SK-N-SH (cell line): ENCODE data around the gene RBPJL. TPM values are rescaled to one million over a fixed set of nuclear protein-coding genes. Genes with fewer than 3 reads are reported as not detected.
"Not testable (repeated sequence)": the region's sequence is repeated elsewhere in the genome, so short reads cannot be mapped to it uniquely, and the experiment has no call there.

Experiments
- CTCF ChIA-PET: fragments of 300-600, 350-600 bp; formaldehyde crosslinking; extraction: SDS; loops from one replicate; lab custom pipeline; 2021; lab: Yijun Ruan, JAX
- POLR2A ChIA-PET: fragments of 350-600 bp; sonication (Branson Sonifier 250); formaldehyde crosslinking; extraction: SDS; loops from one replicate; lab custom pipeline; 2020; ENCODE audit warnings: antibody characterized with exemption, inconsistent platforms; lab: Yijun Ruan, JAX
- DNase-seq: peaks from one replicate; pipeline ENCODE4 v3.0.0; 2012
- H2AFZ ChIP-seq: fragments of 200-600 bp; sonication (generic); 2 replicates; pipeline ENCODE4 v1.8.1; 2016; ENCODE audit warnings: antibody characterized with exemption, mild to moderate bottlenecking, low read depth
- H3F3A ChIP-seq: fragments of 200-600 bp; sonication (generic); replicated peaks from 2 replicates; pipeline ENCODE3; 2016; ENCODE audit warnings: antibody characterized with exemption, mild to moderate bottlenecking; ENCODE audit not compliant: insufficient read depth
- H3K27ac ChIP-seq, 2 experiments: fragments of 200-500 bp in 1 of 2; fragments of 200-600 bp in 1 of 2; sonication (Bioruptor generic) in 1 of 2; sonication (generic), shearing (Covaris generic) in 1 of 2; 2 replicates each; pipeline versions ENCODE4 v1.5.1 to v1.6.1; 2014 to 2016; ENCODE audit warnings: low read depth in 2 of 2, inconsistent platforms in 1 of 2, low read length in 1 of 2, mild to moderate bottlenecking in 1 of 2, mixed read lengths in 1 of 2
- H3K27me3 ChIP-seq: fragments of 200-600 bp; sonication (generic), shearing (Covaris generic); 2 replicates; pipeline ENCODE4 v1.6.1; 2016; ENCODE audit warnings: mixed run types; ENCODE audit not compliant: insufficient read depth
- H3K36me3 ChIP-seq, 2 experiments: fragments of 200-500 bp in 1 of 2; fragments of 200-600 bp in 1 of 2; sonication (Bioruptor generic) in 1 of 2; sonication (generic) in 1 of 2; replicated peaks in 1 of 2; 2 replicates each; pipeline versions ENCODE3 to v1.5.1; 2014 to 2016; ENCODE audit warnings: low read length in 1 of 2, mild to moderate bottlenecking in 1 of 2; ENCODE audit not compliant: insufficient read depth in 2 of 2, control insufficient read depth in 1 of 2
- H3K4me1 ChIP-seq, 2 experiments: fragments of 200-500 bp in 1 of 2; fragments of 200-600 bp in 1 of 2; sonication (Bioruptor generic) in 1 of 2; sonication (generic), shearing (Covaris generic) in 1 of 2; 2 replicates each; pipeline versions ENCODE4 v1.5.1 to v1.6.1; 2014 to 2016; ENCODE audit warnings: low read depth in 1 of 2, low read length in 1 of 2, mixed run types in 1 of 2; ENCODE audit not compliant: insufficient read depth in 2 of 2, control insufficient read depth in 1 of 2
- H3K4me2 ChIP-seq: fragments of 200-600 bp; sonication (generic), shearing (Covaris generic); 2 replicates; pipeline ENCODE4 v1.6.1; 2017; ENCODE audit warnings: mixed run types
- H3K4me3 ChIP-seq, 2 experiments: fragments of 200-500 bp in 1 of 2; fragments of 200-600 bp in 1 of 2; sonication (Bioruptor generic) in 1 of 2; sonication (generic), shearing (Covaris generic) in 1 of 2; 2 replicates each; pipeline versions ENCODE4 v1.5.1 to v1.8.1; 2014 to 2016; ENCODE audit warnings: low read depth in 2 of 2, inconsistent platforms in 1 of 2, low read length in 1 of 2, mild to moderate bottlenecking in 1 of 2, mixed read lengths in 1 of 2, moderate library complexity in 1 of 2
- H3K79me2 ChIP-seq: fragments of 200-600 bp; sonication (generic); 2 replicates; pipeline ENCODE4 v1.8.1; 2017; ENCODE audit warnings: mild to moderate bottlenecking; ENCODE audit not compliant: insufficient read depth
- H3K9ac ChIP-seq: fragments of 200-600 bp; sonication (generic); 2 replicates; pipeline ENCODE4 v1.6.1; 2017; ENCODE audit warnings: mixed run types
- H3K9me2 ChIP-seq: fragments of 200-600 bp; sonication (generic); 2 replicates; pipeline ENCODE4 v1.6.1; 2017; ENCODE audit warnings: mixed run types
- H3K9me3 ChIP-seq: fragments of 200-600 bp; sonication (generic); 2 replicates; pipeline ENCODE4 v1.6.1; 2017; ENCODE audit warnings: mixed run types, mild to moderate bottlenecking, moderate library complexity
- H4K20me1 ChIP-seq: fragments of 200-600 bp; sonication (generic); 2 replicates; pipeline ENCODE4 v1.6.1; 2017; ENCODE audit warnings: mild to moderate bottlenecking, mixed run types; ENCODE audit not compliant: insufficient read depth
- CHD2 ChIP-seq: fragments of 150-350 bp; IDR thresholded peaks from 2 replicates; pipeline ENCODE4 v1.6.1; 2018; ENCODE audit warnings: low read length; ENCODE audit not compliant: partially characterized antibody
- EZH2phosphoT487 ChIP-seq: fragments of 200-600 bp; sonication (generic); IDR thresholded peaks from 2 replicates; pipeline ENCODE4 v1.6.1; 2017; ENCODE audit warnings: low read depth, mixed run types, mild to moderate bottlenecking, antibody characterized with exemption, moderate library complexity, borderline replicate concordance
- FOSL2 ChIP-seq: IDR thresholded peaks from 2 replicates; pipeline ENCODE4 v1.4.0; 2012; ENCODE audit warnings: low read depth, mild to moderate bottlenecking, moderate library complexity, borderline replicate concordance
- GABPA ChIP-seq: IDR thresholded peaks from 2 replicates; pipeline ENCODE4 v1.4.0; 2012; ENCODE audit warnings: low read depth, mild to moderate bottlenecking
- MAX ChIP-seq: IDR thresholded peaks from 2 replicates; pipeline ENCODE4 v1.4.0; 2012; ENCODE audit warnings: low read depth
- MXI1 ChIP-seq: IDR thresholded peaks from 2 replicates; pipeline ENCODE4 v1.6.1; 2012; ENCODE audit warnings: mild to moderate bottlenecking, low read depth, low read length, improper control_type of control experiment
- REST ChIP-seq: IDR thresholded peaks from 2 replicates; pipeline ENCODE4 v1.6.1; 2012; ENCODE audit warnings: mild to moderate bottlenecking, low read depth, low read length, moderate library complexity
- RXRA ChIP-seq: IDR thresholded peaks from 2 replicates; pipeline ENCODE4 v1.4.0; 2012; ENCODE audit warnings: low read depth, mild to moderate bottlenecking, borderline replicate concordance
- SMC3 ChIP-seq: IDR thresholded peaks from 2 replicates; pipeline ENCODE4 v1.6.1; 2012; ENCODE audit warnings: low read depth, low read length, improper control_type of control experiment
- TAF1 ChIP-seq: IDR thresholded peaks from 2 replicates; pipeline ENCODE4 v1.6.1; 2012; ENCODE audit warnings: low read depth, mild to moderate bottlenecking, low read length, moderate library complexity, borderline replicate concordance
- TEAD4 ChIP-seq: IDR thresholded peaks from 2 replicates; pipeline ENCODE4 v1.4.0; 2012; ENCODE audit warnings: mild to moderate bottlenecking, borderline replicate concordance; ENCODE audit not compliant: insufficient read depth
- USF2 ChIP-seq: fragments of 150-350 bp; IDR thresholded peaks from 2 replicates; pipeline ENCODE4 v1.6.1; 2017; ENCODE audit warnings: antibody characterized with exemption, low read length, low read depth, borderline replicate concordance
- WGBS: methylation state at CpG from one replicate; pipeline ENCODE4 v1.1.6; 2017; ENCODE audit warnings: low lambda C conversion rate; 5-methylcytosine and 5-hydroxymethylcytosine counted together
- polyA plus RNA-seq, 3 experiments: library from polyadenylated mRNA; depleted of rRNA; stranded (reverse); fragments of >200 nt; gene quantifications; 2 replicates each; pipeline ENCODE4 v1.2.3, GENCODE V29; 2012
- TF ChIP-seq, protein P1 (sequence below): fragments of 200-600 bp; sonication (generic); IDR thresholded peaks from 2 replicates; pipeline ENCODE4 v1.6.1; 2017; ENCODE audit warnings: antibody characterized with exemption, mild to moderate bottlenecking, moderate library complexity
- TF ChIP-seq, protein P2 (sequence below): IDR thresholded peaks from 2 replicates; pipeline ENCODE4 v1.4.0; 2012; ENCODE audit warnings: low read depth, borderline replicate concordance

Gene RBPJL
- polyA plus RNA-seq, 1 of the 3 experiments (the other 2 are of a cell fraction), result not detected

GRCh38 chr20:45350217-45350616 lies 43.6 kb downstream of the RBPJL start:
- DNase-seq, result no peak
- H3K4me1 ChIP-seq, result peaks cover 24 to 25% of the 10 kb centered on the region in 2 experiments
- H3K9me2 ChIP-seq, result no peaks in the 10 kb centered on the region
- no peak overlapping the region for H3K27ac ChIP-seq
- H3K79me2 ChIP-seq, result peaks cover 29% of the 10 kb centered on the region
- H3K9ac ChIP-seq, result no peak overlapping the region
- H3K27me3 ChIP-seq, result no peaks in the 10 kb centered on the region
- no peaks in the 10 kb centered on the region for H3K9me3 ChIP-seq
- H3F3A ChIP-seq, result peaks cover 13% of the 10 kb centered on the region
- peaks cover 5% of the 10 kb centered on the region; the same call in 1 of the 2 replicates for H4K20me1 ChIP-seq
- TF ChIP-seq MXI1 (no peak), MAX (no peak), GABPA (no peak), TEAD4 (no peak), RXRA (no peak), REST (no peak), FOSL2 (no peak), TAF1 (no peak), USF2 (no peak), CHD2 (no peak), EZH2phosphoT487 (no peak), SMC3 (no peak)
- TF ChIP-seq, protein P1, sequence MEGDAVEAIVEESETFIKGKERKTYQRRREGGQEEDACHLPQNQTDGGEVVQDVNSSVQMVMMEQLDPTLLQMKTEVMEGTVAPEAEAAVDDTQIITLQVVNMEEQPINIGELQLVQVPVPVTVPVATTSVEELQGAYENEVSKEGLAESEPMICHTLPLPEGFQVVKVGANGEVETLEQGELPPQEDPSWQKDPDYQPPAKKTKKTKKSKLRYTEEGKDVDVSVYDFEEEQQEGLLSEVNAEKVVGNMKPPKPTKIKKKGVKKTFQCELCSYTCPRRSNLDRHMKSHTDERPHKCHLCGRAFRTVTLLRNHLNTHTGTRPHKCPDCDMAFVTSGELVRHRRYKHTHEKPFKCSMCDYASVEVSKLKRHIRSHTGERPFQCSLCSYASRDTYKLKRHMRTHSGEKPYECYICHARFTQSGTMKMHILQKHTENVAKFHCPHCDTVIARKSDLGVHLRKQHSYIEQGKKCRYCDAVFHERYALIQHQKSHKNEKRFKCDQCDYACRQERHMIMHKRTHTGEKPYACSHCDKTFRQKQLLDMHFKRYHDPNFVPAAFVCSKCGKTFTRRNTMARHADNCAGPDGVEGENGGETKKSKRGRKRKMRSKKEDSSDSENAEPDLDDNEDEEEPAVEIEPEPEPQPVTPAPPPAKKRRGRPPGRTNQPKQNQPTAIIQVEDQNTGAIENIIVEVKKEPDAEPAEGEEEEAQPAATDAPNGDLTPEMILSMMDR, result no peak
- TF ChIP-seq, protein P2, sequence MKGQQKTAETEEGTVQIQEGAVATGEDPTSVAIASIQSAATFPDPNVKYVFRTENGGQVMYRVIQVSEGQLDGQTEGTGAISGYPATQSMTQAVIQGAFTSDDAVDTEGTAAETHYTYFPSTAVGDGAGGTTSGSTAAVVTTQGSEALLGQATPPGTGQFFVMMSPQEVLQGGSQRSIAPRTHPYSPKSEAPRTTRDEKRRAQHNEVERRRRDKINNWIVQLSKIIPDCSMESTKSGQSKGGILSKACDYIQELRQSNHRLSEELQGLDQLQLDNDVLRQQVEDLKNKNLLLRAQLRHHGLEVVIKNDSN, result no peak
- H3K36me3 ChIP-seq, result no peaks in the 10 kb centered on the region
- 67% methylated on average over 1 of the region's 1 CpG for WGBS
- H3K4me2 ChIP-seq, result no peak overlapping the region
- no peak overlapping the region for H3K4me3 ChIP-seq
- H2AFZ ChIP-seq, result no peak overlapping the region
- ChIA-PET CTCF (interaction anchor here (0.6 to 4.7 kb wide), 2 partner anchors 12 to 87 kb away, joined by 3 to 18 read pairs; partner anchors contain the start of gene SYS1), POLR2A (no interaction called here)

DNA sequence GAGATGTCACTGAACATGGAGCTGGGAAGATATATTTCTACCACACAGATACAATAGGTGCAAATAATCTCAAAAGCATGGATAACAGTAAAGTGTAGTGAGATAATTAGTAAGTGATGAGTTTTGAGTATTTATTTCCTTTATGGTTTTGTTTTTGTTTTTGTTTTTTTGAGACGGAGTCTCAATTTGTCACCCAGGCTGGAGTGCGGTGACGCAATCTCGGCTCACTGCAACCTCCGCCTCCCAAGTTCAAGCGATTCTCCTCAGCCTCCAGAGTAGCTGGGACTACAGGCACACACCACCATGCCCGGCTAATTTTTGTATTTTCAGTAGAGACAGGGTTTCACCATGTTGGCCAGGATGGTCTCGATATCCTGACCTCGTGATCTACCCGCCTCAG lies 44.2 kb downstream of the RBPJL start:
- CTCF ChIA-PET, result interaction anchor here (0.8 to 4.7 kb wide), 2 partner anchors 12 to 86 kb away, joined by 3 to 18 read pairs; partner anchors contain the start of gene SYS1
- H3K4me2 ChIP-seq, H4K20me1 ChIP-seq, H3K4me3 ChIP-seq, H2AFZ ChIP-seq, POLR2A ChIA-PET, DNase-seq, H3K9me2 ChIP-seq, H3K27ac ChIP-seq, H3K9me3 ChIP-seq, H3K36me3 ChIP-seq, H3K9ac ChIP-seq, H3K27me3 ChIP-seq: not testable (repeated sequence)
- Histone ChIP-seq H3K79me2 (peaks cover 24% of the 10 kb centered on the region), H3K4me1 (peaks cover 19% of the 10 kb centered on the region in 2 experiments), H3F3A (peaks cover 19% of the 10 kb centered on the region)
- WGBS, result 97% methylated on average over 10 of the region's 10 CpGs
